ENCODE measurements around the gene TENM3.
"Not testable (repeated sequence)": the region's sequence is repeated elsewhere in the genome, so short reads cannot be mapped to it uniquely, and the experiment has no call there.

Gene TENM3

GRCh38 chr4:182243204-182243603 lies at the start of gene TENM3:
TSS of gene TENM3 (plus strand) at chr4:182243402. CDS start at chr4:182324021, 80,619 bp downstream.
- not testable (repeated sequence) for DNase-seq

DNA sequence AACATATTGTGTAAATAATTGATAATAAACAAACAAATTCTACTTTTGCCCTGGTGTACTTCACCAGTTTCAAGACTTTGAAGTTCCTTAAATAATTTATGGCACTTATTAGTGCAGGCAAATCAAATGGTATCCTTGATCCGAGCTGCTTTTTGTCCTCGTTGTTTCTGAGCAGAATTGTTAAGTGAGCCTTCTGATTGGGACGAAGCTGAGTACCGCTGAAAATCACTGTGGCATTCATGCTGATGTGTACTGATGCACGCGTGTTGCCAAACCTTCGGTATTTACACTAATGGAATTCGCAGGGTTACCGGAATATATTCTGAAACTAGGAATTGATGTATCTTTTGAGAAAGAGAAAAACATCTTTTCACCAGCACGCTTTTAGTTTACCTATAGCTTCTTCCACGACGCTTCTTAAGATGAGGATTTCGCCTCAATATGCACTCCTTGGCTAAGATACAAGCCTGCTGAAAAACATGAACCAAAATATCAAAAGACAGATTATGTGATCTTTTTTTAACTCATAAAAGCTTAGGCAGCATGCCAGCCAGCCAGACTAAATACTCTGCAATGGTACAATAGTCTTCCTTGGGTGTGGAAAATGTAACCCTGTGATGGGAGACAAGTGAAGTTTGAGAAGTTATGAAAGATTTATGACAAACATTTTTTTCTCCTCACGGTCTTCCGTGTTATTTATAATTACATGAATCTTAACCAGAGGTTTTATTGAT lies 48.9 kb upstream of the TENM3 start:
- DNase-seq = no peak

- DNase-seq = no peak
These were observed 45.6 kb upstream of the TENM3 start for GRCh38 chr4:182197611-182198010.

DNA sequence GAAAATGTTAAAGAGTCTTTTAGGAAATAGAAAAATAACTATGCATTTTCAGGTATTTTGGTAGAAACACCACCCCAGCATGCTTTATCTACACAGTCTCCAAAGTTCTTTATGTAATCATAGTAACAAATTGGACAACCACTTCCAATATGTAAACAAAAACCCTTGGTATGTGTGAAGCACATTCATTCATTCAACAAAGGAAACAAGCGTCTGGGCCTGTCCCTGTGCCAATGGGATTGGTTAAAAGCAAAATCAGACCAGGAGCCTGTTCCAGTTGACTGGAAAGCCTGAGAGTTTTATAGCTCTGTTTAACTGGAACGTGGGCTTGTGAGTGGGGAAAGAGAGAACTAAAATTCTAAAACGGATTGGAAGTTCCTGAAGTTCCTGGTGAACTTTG lies 41.3 kb upstream of the TENM3 start:
- no peak for DNase-seq

- no peak for DNase-seq
These were observed 40.6 kb upstream of the TENM3 start for GRCh38 chr4:182202650-182203049.

- no peak for DNase-seq
These were observed 39.3 kb upstream of the TENM3 start for GRCh38 chr4:182203872-182204411.

- DNase-seq = no peak
These were observed 37.9 kb upstream of the TENM3 start for GRCh38 chr4:182205306-182205705.

- no peak for DNase-seq
These were observed 36.9 kb upstream of the TENM3 start for GRCh38 chr4:182206266-182206665.

GRCh38 chr4:182206916-182207315 lies 36.3 kb upstream of the TENM3 start:
- DNase-seq = no peak

- no peak for DNase-seq
These were observed 35.3 kb upstream of the TENM3 start for GRCh38 chr4:182207830-182208396.

GRCh38 chr4:182208526-182209050 lies 34.6 kb upstream of the TENM3 start:
- no peak for DNase-seq

- DNase-seq = no peak
These were observed 30.9 kb upstream of the TENM3 start for GRCh38 chr4:182212211-182212761.

GRCh38 chr4:182213004-182213403 lies 30.2 kb upstream of the TENM3 start:
- no peak for DNase-seq

DNA sequence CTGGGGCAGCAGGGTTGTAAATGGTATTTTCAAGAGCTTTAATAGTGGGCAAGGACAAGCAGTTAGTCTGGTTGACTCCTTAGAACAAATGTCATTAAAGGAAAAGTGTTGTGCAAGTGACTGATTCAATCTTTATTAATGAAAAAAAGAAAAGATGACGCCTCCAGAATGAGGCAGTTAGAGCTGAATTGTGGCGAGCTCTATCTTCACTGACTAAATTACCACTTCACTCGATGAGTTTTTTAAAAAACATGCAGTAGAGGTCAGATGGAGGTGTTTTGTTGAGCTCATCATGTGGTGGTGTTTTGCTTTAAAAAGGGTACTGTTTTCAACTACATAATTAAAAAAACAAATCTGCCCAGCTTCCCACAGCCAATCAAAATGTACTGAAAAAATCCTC lies 28.1 kb upstream of the TENM3 start:
- no peak for DNase-seq

DNA sequence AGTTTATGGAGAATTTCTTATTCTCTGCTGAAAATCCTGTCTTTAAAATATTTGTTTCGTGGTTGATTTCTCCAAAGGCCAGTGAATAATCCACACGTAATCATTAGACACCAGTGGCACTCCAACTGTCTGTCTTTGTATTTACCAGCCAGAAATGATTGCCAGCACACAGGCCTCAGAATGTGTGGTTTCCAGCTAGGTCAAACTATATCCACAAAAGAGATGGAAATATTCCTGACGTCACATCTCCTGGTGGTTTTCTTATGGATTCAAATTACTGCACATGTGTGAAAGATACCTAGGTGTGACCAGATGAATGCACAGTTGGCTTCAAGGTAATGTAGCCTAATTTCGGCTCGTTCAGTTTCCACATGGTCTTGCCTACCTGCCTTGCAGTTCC lies 27.2 kb upstream of the TENM3 start:
- DNase-seq = no peak

GRCh38 chr4:182219411-182220056 lies 23.7 kb upstream of the TENM3 start:
- DNase-seq = no peak

GRCh38 chr4:182221987-182222386 lies 21.2 kb upstream of the TENM3 start:
- DNase-seq = no peak

DNA sequence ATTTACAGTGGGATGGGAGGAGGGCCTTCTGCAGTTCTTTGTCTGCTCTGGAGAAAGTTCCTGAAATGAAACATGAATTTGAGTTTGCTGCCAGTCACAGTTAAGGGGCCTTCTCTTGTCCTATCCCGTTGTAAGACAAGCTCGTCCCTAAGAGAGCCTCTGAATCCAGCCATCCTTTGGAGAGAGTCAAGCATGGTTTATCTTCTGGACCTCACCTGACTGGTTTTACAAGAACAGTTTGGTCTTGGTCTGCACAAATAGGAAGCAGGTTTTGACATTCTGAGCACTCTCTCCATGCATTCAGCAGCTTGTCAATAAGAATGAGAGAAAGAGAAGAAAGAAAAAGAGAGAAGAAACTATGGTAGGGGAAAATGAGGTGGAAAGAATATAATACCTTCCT lies 20.4 kb upstream of the TENM3 start:
- no peak for DNase-seq

GRCh38 chr4:182223708-182224107 lies 19.5 kb upstream of the TENM3 start:
- no peak for DNase-seq

GRCh38 chr4:182224192-182224850 lies 18.9 kb upstream of the TENM3 start:
- no peak for DNase-seq

DNA sequence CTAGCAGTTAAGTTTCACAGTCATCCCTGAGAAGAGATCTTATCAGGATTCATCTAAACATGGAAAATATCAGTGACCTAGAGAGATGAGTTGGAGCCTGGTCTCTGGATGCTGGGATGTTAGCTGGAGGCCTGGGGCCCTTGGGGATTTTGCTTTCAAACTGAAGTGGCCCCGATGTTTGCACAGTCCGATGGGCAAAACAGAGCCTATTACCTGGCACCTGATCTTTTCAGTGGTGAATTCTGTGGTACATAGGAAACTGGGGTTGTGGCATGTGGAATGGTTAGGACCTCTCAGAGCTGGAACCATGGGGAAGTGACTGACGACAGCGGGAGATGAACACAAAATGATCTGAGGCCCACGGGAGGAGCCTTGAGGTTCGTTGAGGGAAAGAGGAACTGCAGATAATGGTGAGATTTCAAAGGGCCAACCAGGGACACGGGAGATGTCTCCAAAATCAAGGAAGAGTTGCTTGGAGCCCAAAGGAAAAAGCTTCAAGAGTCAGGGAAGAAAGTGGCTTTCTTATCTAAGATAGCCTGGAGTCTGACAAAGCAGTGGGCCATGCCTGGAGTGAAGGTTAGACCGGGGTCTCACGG lies 17.8 kb upstream of the TENM3 start:
- DNase-seq = no peak

DNA sequence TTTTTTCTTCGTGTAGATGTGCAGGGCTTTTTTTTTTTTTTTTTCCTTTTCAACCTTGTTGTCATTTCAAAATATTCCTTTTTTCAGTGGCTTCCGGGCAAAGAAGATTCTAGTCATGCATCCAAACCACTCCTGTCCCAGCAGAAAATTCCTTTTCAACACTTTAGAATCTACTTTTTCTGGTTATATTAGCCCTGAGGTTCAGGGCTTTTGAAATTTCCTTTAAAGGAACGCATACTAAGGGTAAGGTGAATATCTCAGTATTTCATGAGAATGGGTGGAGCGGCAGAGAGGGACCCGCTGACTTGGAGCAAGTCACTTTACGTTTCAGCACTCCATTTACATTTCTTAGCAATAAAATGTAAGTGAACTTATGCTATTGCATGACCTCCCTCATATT lies 15.6 kb upstream of the TENM3 start:
- no peak for DNase-seq
